NCI-H1417 treated with DMSO at 0.1 percent for 48 hours (cell line): Measurements from ENCODE around the gene PDGFRB.

ENCODE experiments used
- DNase-seq: peaks from one replicate; lab custom pipeline; 2025; lab: John Stamatoyannopoulos, UW

Gene PDGFRB

GRCh38 chr5:150065886-150066285 lies 89.8 kb downstream of the PDGFRB start:
- no peak for DNase-seq

- DNase-seq, result no peak
Measured at GRCh38 chr5:150065346-150065745, 90.3 kb downstream of the PDGFRB start.

DNA sequence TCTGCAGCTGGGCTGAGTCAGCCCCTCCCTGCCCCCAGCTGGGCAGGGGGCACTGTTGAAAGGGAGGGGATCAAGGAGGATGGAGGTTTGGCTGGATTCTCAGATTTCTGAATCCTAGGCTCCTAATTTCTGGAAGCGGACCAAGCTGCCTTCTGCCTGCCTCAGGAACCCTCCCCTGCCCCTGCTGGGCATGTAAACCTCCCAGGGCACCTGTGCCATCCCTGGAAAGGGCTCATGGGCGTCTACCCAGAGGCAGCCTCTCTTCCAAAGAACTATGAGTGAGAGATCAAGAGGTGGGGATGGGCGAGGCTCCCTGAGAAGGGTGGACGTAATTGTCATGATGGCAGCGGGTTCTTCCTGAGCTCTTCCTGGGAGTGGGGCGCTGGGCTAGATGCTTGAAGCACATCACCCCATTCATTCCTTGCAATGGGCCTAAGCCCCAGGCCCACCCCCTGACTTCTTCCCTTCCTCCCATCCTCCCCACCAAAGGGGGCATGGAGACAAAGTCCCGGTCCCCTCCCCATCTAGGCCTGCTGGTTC lies 90.9 kb downstream of the PDGFRB start:
- DNase-seq, result no peak
